WTC11 (cell line): Measurements from ENCODE around the gene NOC2L. TPM values are rescaled to one million over a fixed set of nuclear protein-coding genes. Genes with fewer than 3 reads are reported as not detected.

Source experiments
- ATAC-seq: fragments of 200-7000 bp; cut with Tn5 transposase; 2 replicates; pipeline ENCODE4 v1.10.0; 2021; ENCODE audit warnings: mild to moderate bottlenecking, moderate library complexity
- CTCF ChIA-PET: fragments of 300-600 bp; sonication (Branson Sonifier 250); formaldehyde crosslinking; loops from one replicate; lab custom pipeline; 2021; ENCODE audit warnings: antibody characterized with exemption; lab: Charles Lee
- POLR2A ChIA-PET: fragments of 350-600 bp; sonication (Branson Sonifier 250); formaldehyde crosslinking; loops from one replicate; lab custom pipeline; 2021; ENCODE audit warnings: antibody characterized with exemption; lab: Charles Lee
- DNase-seq: peaks from one replicate; pipeline ENCODE4 v3.0.0; 2021; ENCODE audit warnings: low spot score
- H3K27ac Mint-ChIP-seq: 2 replicates; pipeline ENCODE4 v1.8.0; 2021; ENCODE audit warnings: mixed read lengths
- H3K27me3 Mint-ChIP-seq: 2 replicates; pipeline ENCODE4 v1.8.0; 2021; ENCODE audit warnings: low read depth, mild to moderate bottlenecking, moderate library complexity, mixed read lengths
- H3K36me3 Mint-ChIP-seq: 2 replicates; pipeline ENCODE4 v1.8.0; 2021; ENCODE audit warnings: mixed read lengths
- H3K4me1 Mint-ChIP-seq: 2 replicates; pipeline ENCODE4 v1.8.0; 2022; ENCODE audit warnings: mixed read lengths
- H3K4me3 Mint-ChIP-seq: 2 replicates; pipeline ENCODE4 v1.8.0; 2021; ENCODE audit warnings: mild to moderate bottlenecking, moderate library complexity, mixed read lengths
- H3K9me3 Mint-ChIP-seq: 2 replicates; pipeline ENCODE4 v1.8.0; 2021; ENCODE audit warnings: mixed read lengths
- ATF2 ChIP-seq: sonication (generic); formaldehyde crosslinking; IDR thresholded peaks from 2 replicates; pipeline ENCODE4 v1.8.1; 2022; ENCODE audit warnings: low read depth, missing genetic modification reagents, borderline replicate concordance
- CTCF ChIP-seq: fragments of 200-600 bp; IDR thresholded peaks from 2 replicates; pipeline ENCODE4 v1.8.0; 2022; ENCODE audit warnings: antibody characterized with exemption
- E2F1 ChIP-seq: sonication (generic); formaldehyde crosslinking; IDR thresholded peaks from 2 replicates; pipeline ENCODE4 v1.8.0; 2022; ENCODE audit warnings: mild to moderate bottlenecking, missing genetic modification reagents
- EMX1 ChIP-seq: fragments of 250-450 bp; sonication (Bioruptor Pico); IDR thresholded peaks from 2 replicates; pipeline ENCODE4 v1.8.0; 2021; ENCODE audit warnings: mild to moderate bottlenecking
- FOXP4 ChIP-seq: sonication (generic); formaldehyde crosslinking; IDR thresholded peaks from 2 replicates; pipeline ENCODE4 v1.8.0; 2022; ENCODE audit warnings: mild to moderate bottlenecking, missing genetic modification reagents
- GRHL2 ChIP-seq: fragments of 250-450 bp; sonication (Bioruptor Pico); IDR thresholded peaks from 2 replicates; pipeline ENCODE4 v1.8.0; 2022; ENCODE audit warnings: mild to moderate bottlenecking, moderate library complexity; ENCODE audit not compliant: insufficient replicate concordance, severe bottlenecking
- KAT7 ChIP-seq: sonication (generic); formaldehyde crosslinking; IDR thresholded peaks from 2 replicates; pipeline ENCODE4 v1.8.1; 2023; ENCODE audit warnings: missing genetic modification reagents, mild to moderate bottlenecking, borderline replicate concordance
- NFYB ChIP-seq: sonication (generic); formaldehyde crosslinking; conservative IDR thresholded peaks from 2 replicates; pipeline ENCODE4 v1.8.0; 2022; ENCODE audit warnings: low read depth, missing genetic modification reagents
- OVOL2 ChIP-seq: fragments of 250-450 bp; sonication (Bioruptor Pico); IDR thresholded peaks from 2 replicates; pipeline ENCODE4 v1.9.0; 2021; ENCODE audit warnings: mild to moderate bottlenecking, borderline replicate concordance
- SP1 ChIP-seq: sonication (generic); formaldehyde crosslinking; conservative IDR thresholded peaks from 2 replicates; pipeline ENCODE4 v1.8.1; 2022; ENCODE audit warnings: missing genetic modification reagents
- TP53 ChIP-seq: sonication (generic); formaldehyde crosslinking; IDR thresholded peaks from 2 replicates; pipeline ENCODE4 v1.8.1; 2023; ENCODE audit warnings: mild to moderate bottlenecking, missing genetic modification reagents
- USF2 ChIP-seq: sonication (generic); formaldehyde crosslinking; IDR thresholded peaks from 2 replicates; pipeline ENCODE4 v1.8.1; 2023; ENCODE audit warnings: mild to moderate bottlenecking, missing genetic modification reagents, moderate library complexity
- ZNF281 ChIP-seq: sonication (generic); formaldehyde crosslinking; IDR thresholded peaks from 2 replicates; pipeline ENCODE4 v1.8.0; 2023; ENCODE audit warnings: mild to moderate bottlenecking, missing genetic modification reagents
- ZNF532 ChIP-seq: fragments of 250-450 bp; sonication (Bioruptor Pico); IDR thresholded peaks from 2 replicates; pipeline ENCODE4 v1.9.0; 2021; ENCODE audit warnings: mild to moderate bottlenecking, borderline replicate concordance
- ZNF671 ChIP-seq: fragments of 250-450 bp; sonication (Bioruptor Pico); IDR thresholded peaks from 2 replicates; pipeline ENCODE4 v1.8.0; 2021; ENCODE audit warnings: mild to moderate bottlenecking
- total RNA-seq: library from RNA; stranded (reverse); gene quantifications from 3 replicates; pipeline ENCODE4 v1.2.3, GENCODE V29; 2021

NOC2L gene
- total RNA-seq, 1 experiment from 2014 or later, result 182 TPM

- TF ChIP-seq GRHL2 (CRISPR knock-in tag), result no peak
- TF ChIP-seq ATF2, result no peak
- 0 out of 2 replicates have a peak, but pooled peaks have one; percentile 29 for TF ChIP-seq ZNF281
These were observed 16.1 kb downstream of the NOC2L start (continued) for GRCh38 chr1:942864-943533.

- Mint-ChIP-seq H3K36me3 (0 out of 2 replicates have a peak, but pooled peaks cover 5% of the 10 kb centered on the region), H3K27ac (no peak overlapping the region), H3K27me3 (peaks cover 51% of the 10 kb centered on the region), H3K9me3 (no peaks in the 10 kb centered on the region), H3K4me3 (no peak overlapping the region), H3K4me1 (peaks cover 6% of the 10 kb centered on the region)
- POLR2A ChIA-PET, result interaction anchor here (0.6 to 1.2 kb wide), 4 partner anchors 9 to 17 kb away, joined by 3 read pairs; partner anchors contain the start of gene NOC2L
- ATAC-seq (peak; percentile 15), DNase-seq (no peak)
- CTCF ChIA-PET, result interaction anchor here (0.8 to 4.9 kb wide), 10 partner anchors 9 to 122 kb away, joined by 3 to 28 read pairs (median 6); partner anchors contain the start of gene PLEKHN1
- TF ChIP-seq E2F1 (CRISPR knock-in tag) (no peak), TP53 (CRISPR knock-in tag) (0 out of 2 replicates have a peak, but pooled peaks have one; percentile 3), GRHL2 (CRISPR knock-in tag) (no peak), ZNF671 (CRISPR knock-in tag) (no peak)
These were observed 16.6 kb downstream of the NOC2L start for GRCh38 chr1:942411-942821.

GRCh38 chr1:941588-942383 lies 17.3 kb downstream of the NOC2L start:
- H3K4me3 Mint-ChIP-seq, result peak overlapping the region; percentile 70
- H3K9me3 Mint-ChIP-seq, result no peaks in the 10 kb centered on the region
- ATAC-seq (peak; percentile 16), DNase-seq (peak; percentile 70)
- peaks cover 56% of the 10 kb centered on the region for H3K27me3 Mint-ChIP-seq
- H3K36me3 Mint-ChIP-seq, result no peaks in the 10 kb centered on the region
- CTCF ChIA-PET, result interaction anchor here (0.8 to 4.9 kb wide), 14 partner anchors 10 to 123 kb away, joined by 3 to 28 read pairs (median 4); partner anchors contain the start of genes PLEKHN1 and SAMD11
- peaks cover 6% of the 10 kb centered on the region for H3K4me1 Mint-ChIP-seq
- no peak overlapping the region for H3K27ac Mint-ChIP-seq
- POLR2A ChIA-PET, result interaction anchor here (0.6 to 1.2 kb wide), 3 partner anchors 12 to 17 kb away, joined by 3 read pairs; partner anchors contain the start of gene NOC2L
- no peak for TF ChIP-seq NFYB
- no peak for TF ChIP-seq KAT7 (CRISPR knock-in tag)
- no peak for TF ChIP-seq USF2 (CRISPR knock-in tag)
- no peak for TF ChIP-seq OVOL2 (CRISPR knock-in tag)
- TF ChIP-seq EMX1 (CRISPR knock-in tag), result no peak
- TF ChIP-seq FOXP4 (CRISPR knock-in tag), result no peak
- TF ChIP-seq CTCF, result no peak
- no peak for TF ChIP-seq SP1 (CRISPR knock-in tag)
- no peak for TF ChIP-seq ZNF532 (CRISPR knock-in tag)
